Activated CD8-positive, alpha-beta memory T cell treated with anti-CD3 and anti-CD28 coated beads, Interleukin-2, amount 50 U/mL, for 1 hour (primary cell): ENCODE data around the gene PAK5.

ENCODE experiments used
- DNase-seq: peaks from one replicate; pipeline ENCODE4 v3.0.0-alpha.2; 2020; ENCODE audit errors: extremely low read depth

PAK5 gene

GRCh38 chr20:9493803-9494202 is 345.1 kb downstream of the PAK5 start:
- no peak for DNase-seq

GRCh38 chr20:9492067-9492466 is 346.8 kb downstream of the PAK5 start:
- no peak for DNase-seq

GRCh38 chr20:9491324-9491723 is 347.6 kb downstream of the PAK5 start:
- DNase-seq, result no peak

GRCh38 chr20:9490631-9491030 is 348.2 kb downstream of the PAK5 start:
- DNase-seq, result no peak

- no peak for DNase-seq
Measured at GRCh38 chr20:9490161-9490560, 348.7 kb downstream of the PAK5 start.

- no peak for DNase-seq
Measured at GRCh38 chr20:9488063-9488462, 350.8 kb downstream of the PAK5 start.
